Heart right ventricle (tissue), 16 donors: ENCODE data around the gene DNAJC3. TPM values are rescaled to one million over a fixed set of nuclear protein-coding genes. Genes with fewer than 3 reads are reported as not detected.
A peak's percentile ranks its signal among the peaks of the same experiment; 100 is the strongest.

Experiments
- ATAC-seq, 8 donors: fragments of 200-7000 bp; cut with Tn5 transposase; one replicate each; pipeline ENCODE4 v1.9.1; 2020; ENCODE audit warnings: mild to moderate bottlenecking in 8 of 8, moderate library complexity in 8 of 8, moderate number of reproducible peaks in 1 of 8
- DNase-seq, 2 donors: peaks; one replicate each; pipeline ENCODE4 v3.0.0-alpha.2; 2020
- H3K27ac ChIP-seq, 10 donors: fragments of 200-600 bp; sonication (generic) in 2 of 10; one replicate each; pipeline versions ENCODE4 v1.5.0 to v1.8.0; 2020 to 2022; ENCODE audit warnings: mild to moderate bottlenecking in 3 of 10
- H3K27me3 ChIP-seq, 7 donors: fragments of 200-600 bp; one replicate each; pipeline ENCODE4 v1.8.0; 2021 to 2022; ENCODE audit warnings: mild to moderate bottlenecking in 2 of 7
- H3K36me3 ChIP-seq, 9 donors: fragments of 200-600 bp; sonication (generic) in 1 of 9; one replicate each; pipeline versions ENCODE4 v1.5.0 to v1.8.0; 2020 to 2022; ENCODE audit warnings: mild to moderate bottlenecking in 2 of 9
- H3K4me1 ChIP-seq, 9 donors: fragments of 200-600 bp; sonication (generic) in 1 of 9; one replicate each; pipeline versions ENCODE4 v1.5.0 to v1.8.0; 2020 to 2022; ENCODE audit warnings: mild to moderate bottlenecking in 4 of 9
- H3K4me3 ChIP-seq, 10 donors: fragments of 200-600 bp; sonication (generic) in 2 of 10; one replicate each; pipeline versions ENCODE4 v1.5.0 to v1.8.0; 2020 to 2022; ENCODE audit warnings: mild to moderate bottlenecking in 7 of 10, moderate library complexity in 2 of 10
- H3K9me3 ChIP-seq, 11 donors: fragments of 200-600 bp in 10 of 11; sonication (generic) in 2 of 11; one replicate each; pipeline versions ENCODE4 v1.5.0 to v1.8.0; 2013 to 2022; ENCODE audit warnings: mild to moderate bottlenecking in 2 of 11, control low read depth in 1 of 11, moderate library complexity in 1 of 11
- CTCF ChIP-seq, 9 donors: fragments of 200-600 bp; sonication (generic) in 2 of 9; IDR thresholded peaks; one replicate each; pipeline versions ENCODE4 v1.5.0 to v1.8.0; 2021 to 2022; ENCODE audit warnings: antibody characterized with exemption in 9 of 9, mild to moderate bottlenecking in 5 of 9, moderate library complexity in 1 of 9
- WGBS, 2 donors: extraction: QIAGEN DNeasy Blood & Tissue Kit; methylation state at CpG; one replicate each; pipeline ENCODE4 v1.1.7; 2013; ENCODE audit warnings: inconsistent platforms in 1 of 2; 5-methylcytosine and 5-hydroxymethylcytosine counted together
- intact Hi-C, 10 donors: fragments of 100-400 bp; cut with DNase I; formaldehyde crosslinking; loops; one replicate each; pipeline versions ENCODE4 v1.11.1 to v1.14.2; 2022
- polyA plus RNA-seq, 2 donors: library from polyadenylated mRNA; stranded (reverse); fragments of 200-250 nt; gene quantifications; one replicate each; pipeline ENCODE4 v1.2.3, GENCODE V29; 2013
- total RNA-seq, 10 donors: library from RNA; stranded (reverse); fragmentation: NEBNext Ultra II Directional in 3 of 10; extraction: Animal tissue kit (Norgen Biotek cat#: 25700) in 3 of 10; gene quantifications; one replicate each; pipeline versions ENCODE4 v1.2.1 to v1.2.4, GENCODE V29; 2021 to 2023
- donor health status: Arrhythmogenic right ventricular cardiomyopathy.
- donor health status: ischemic (EF 13 %, LVEDD 7.1; RV severe dilation, severe dysfunction).
- donor health status: healthy with polysubstance abuse.
- donor health status: DM: no; HTN: yes; CAD: no.
- donor health status: DM: no; HTN: no; CAD: no.
- donor health status: ischemic (EF 25% LVEDD 6.9; RV normal size, moderate dysfunction).
- donor health status: ischemic (EF 25% LVEDD 5.7; RV mildly dilated, moderate dysfunction).
- donor health status: healthy.
- donor health status: DM: yes; HTN: yes; CAD: no.
- donor health status: Ischemic cardiomyopathy.
- donor health status: ischemic (EF 35%, LVEDD 5.7; RV mildly dilated, moderate dysfunction).
- donor health status: nonischemic (EF 11% LVEDD 7.7; RV severe dilation, severe dysfunction).
- donor health status: DM: yes; HTN: yes; CAD: no.
- donor health status: PGD.
- donor health status: ischemic (EF 29% LVEDD 5.4; RV normal size, mild dysfunction).
- donor health status: nonischemic (EF 23%, LVEDD 6.1; RV moderate dilation, normal function).

Gene DNAJC3
- total and polyA plus RNA-seq, 12 donors, result 9.3 to 40.9 (median 31.2) TPM

- intact Hi-C loops, result loop anchor here in 1 of 10 donors (10.0 kb wide), 1 partner anchor 56 kb away; no protein-coding TSS in a partner anchor
- DNase-seq (no peak), ATAC-seq (no peak)
- H3K4me1 ChIP-seq, result peaks cover 0 to 12% (median 3%) of the 10 kb centered on the region in 9 donors
- H3K27ac ChIP-seq, result no peak overlapping the region
- H3K27me3 ChIP-seq, result no peaks in the 10 kb centered on the region
- H3K36me3 ChIP-seq, result peaks cover 0 to 4% (median 0%) of the 10 kb centered on the region in 9 donors
- H3K4me3 ChIP-seq, result no peak overlapping the region
- H3K9me3 ChIP-seq, result no peaks in the 10 kb centered on the region
- TF ChIP-seq CTCF (IDR thresholded peaks at IDR 0.05), result no peak
These were observed 64.0 kb downstream of the DNAJC3 start for GRCh38 chr13:95740979-95741320.

GRCh38 chr13:95741584-95742563 lies 64.9 kb downstream of the DNAJC3 start:
- Histone ChIP-seq H3K4me3 (no peak overlapping the region), H3K36me3 (peaks cover 0 to 4% (median 0%) of the 10 kb centered on the region in 9 donors), H3K27me3 (no peaks in the 10 kb centered on the region), H3K27ac (no peak overlapping the region), H3K9me3 (no peaks in the 10 kb centered on the region), H3K4me1 (peaks cover 0 to 14% (median 3%) of the 10 kb centered on the region in 9 donors)
- ATAC-seq (peak in 6 of 8 donors; percentile 9 to 73 (median 30)), DNase-seq (no peak)
- 99% methylated on average over 4 of the region's 4 CpGs for WGBS, 2 donors
- intact Hi-C loops, result loop anchor here in 1 of 10 donors (10.0 kb wide), 1 partner anchor 57 kb away; no protein-coding TSS in a partner anchor
- no peak for TF ChIP-seq CTCF (IDR thresholded peaks at IDR 0.05)

- peaks cover 0 to 4% (median 0%) of the 10 kb centered on the region in 9 donors for H3K36me3 ChIP-seq
- intact Hi-C loops, result loop anchor here in 1 of 10 donors (10.0 kb wide), 1 partner anchor 58 kb away; no protein-coding TSS in a partner anchor
- no peak overlapping the region for H3K27ac ChIP-seq
- TF ChIP-seq CTCF (IDR thresholded peaks at IDR 0.05), result no peak
- H3K4me1 ChIP-seq, result peaks cover 0 to 14% (median 3%) of the 10 kb centered on the region in 9 donors
- no peak for DNase-seq
- H3K9me3 ChIP-seq, result no peaks in the 10 kb centered on the region
- no peaks in the 10 kb centered on the region for H3K27me3 ChIP-seq
- H3K4me3 ChIP-seq, result no peak overlapping the region
- no peak for ATAC-seq
- WGBS, 2 donors, result 92 to 93% methylated on average over 3 of the region's 3 CpGs
These were observed 66.3 kb downstream of the DNAJC3 start for GRCh38 chr13:95743192-95743591.

- Histone ChIP-seq H3K4me3 (no peak overlapping the region), H3K27me3 (no peaks in the 10 kb centered on the region), H3K27ac (no peak overlapping the region), H3K9me3 (no peaks in the 10 kb centered on the region), H3K36me3 (peaks cover 0 to 4% (median 0%) of the 10 kb centered on the region in 9 donors), H3K4me1 (peaks cover 0 to 16% (median 3%) of the 10 kb centered on the region in 9 donors)
- ATAC-seq (no peak), DNase-seq (no peak)
- 88 to 89% methylated on average over 4 of the region's 4 CpGs for WGBS, 2 donors
- intact Hi-C loops, result loop anchor here in 1 of 10 donors (10.0 kb wide), 1 partner anchor 60 kb away; no protein-coding TSS in a partner anchor
- TF ChIP-seq CTCF (IDR thresholded peaks at IDR 0.05), result no peak
These were observed 68.3 kb downstream of the DNAJC3 start for GRCh38 chr13:95745289-95745688.
